Colonic mucosa (tissue), 4 donors: ENCODE results near the gene CTAG1B. TPM values are rescaled to one million over a fixed set of nuclear protein-coding genes. Genes with fewer than 3 reads are reported as not detected.
"Not testable (repeated sequence)": the region's sequence is repeated elsewhere in the genome, so short reads cannot be mapped to it uniquely, and the experiment has no call there.

Experiments used
- DNase-seq: peaks from one replicate; pipeline ENCODE4 v3.0.0-alpha.2; 2020
- H3K27ac ChIP-seq: fragments of 200-600 bp; one replicate; pipeline ENCODE4 v1.8.0; 2021
- H3K27me3 ChIP-seq: fragments of 200-600 bp; one replicate; pipeline ENCODE4 v1.8.0; 2021
- H3K36me3 ChIP-seq: fragments of 200-600 bp; one replicate; pipeline ENCODE4 v1.8.0; 2021
- H3K4me1 ChIP-seq: fragments of 200-600 bp; one replicate; pipeline ENCODE4 v1.8.0; 2021; ENCODE audit warnings: mild to moderate bottlenecking
- H3K4me3 ChIP-seq: fragments of 200-600 bp; one replicate; pipeline ENCODE4 v1.8.0; 2021
- H3K9ac ChIP-seq, 2 donors: one replicate each; pipeline ENCODE4 v1.7.0; 2013; ENCODE audit warnings: control low read depth in 2 of 2, low read depth in 2 of 2, low read length in 2 of 2
- H3K9me3 ChIP-seq: fragments of 200-600 bp; one replicate; pipeline ENCODE4 v1.8.0; 2021
- CTCF ChIP-seq: fragments of 200-600 bp; IDR thresholded peaks from one replicate; pipeline ENCODE4 v1.8.0; 2022; ENCODE audit warnings: antibody characterized with exemption, mild to moderate bottlenecking
- intact Hi-C: fragments of 100-400 bp; cut with DNase I; formaldehyde crosslinking; loops from one replicate; pipeline ENCODE4 v1.14.1; 2022
- total RNA-seq, 2 donors: library from RNA; stranded (reverse); fragmentation: NEBNext Ultra II Directional in 1 of 2; extraction: Animal tissue kit (Norgen Biotek cat#: 25700) in 1 of 2; gene quantifications; one replicate each; pipeline ENCODE4 v1.2.1, GENCODE V29; 2021
- donor health status: healthy.
- donor health status: DM: no; HTN: no; CAD: no.
- donor health status: DM: no; HTN: no; CAD: no.

The CTAG1B gene
- total RNA-seq, result not detected

GRCh38 chrX:154619182-154619581 lies at the start of gene CTAG1B:
CTAG1B (minus strand) TSS chrX:154619282; CDS start chrX:154619218, 64 bp downstream.
- intact Hi-C loops, H3K4me3 ChIP-seq, DNase-seq, H3K4me1 ChIP-seq, H3K9ac ChIP-seq, H3K27ac ChIP-seq, H3K9me3 ChIP-seq, H3K27me3 ChIP-seq, H3K36me3 ChIP-seq: not testable (repeated sequence)

- no peaks in the 10 kb centered on the region for H3K4me1 ChIP-seq
- H3K9ac ChIP-seq, result no peak overlapping the region
- no peaks in the 10 kb centered on the region for H3K9me3 ChIP-seq
- no peaks in the 10 kb centered on the region for H3K36me3 ChIP-seq
- intact Hi-C loops, result no loop called here
- no peak overlapping the region for H3K4me3 ChIP-seq
- H3K27ac ChIP-seq, result no peak overlapping the region
- TF ChIP-seq CTCF, result no peak
- no peak for DNase-seq
- H3K27me3 ChIP-seq, result no peaks in the 10 kb centered on the region
Measured at GRCh38 chrX:154661899-154662298, 42.8 kb upstream of the CTAG1B start.

- no peak overlapping the region for H3K27ac ChIP-seq
- no peaks in the 10 kb centered on the region for H3K9me3 ChIP-seq
- no peak overlapping the region for H3K9ac ChIP-seq
- no peaks in the 10 kb centered on the region for H3K27me3 ChIP-seq
- DNase-seq, result no peak
- TF ChIP-seq CTCF, result no peak
- H3K4me1 ChIP-seq, result no peaks in the 10 kb centered on the region
- intact Hi-C loops, result no loop called here
- no peaks in the 10 kb centered on the region for H3K36me3 ChIP-seq
- no peak overlapping the region for H3K4me3 ChIP-seq
Measured at GRCh38 chrX:154661170-154661569, 42.1 kb upstream of the CTAG1B start.

- DNase-seq, result no peak
- no peak for TF ChIP-seq CTCF
- H3K4me1 ChIP-seq, result no peaks in the 10 kb centered on the region
- no peak overlapping the region for H3K9ac ChIP-seq
- intact Hi-C loops, result no loop called here
- H3K27me3 ChIP-seq, result no peaks in the 10 kb centered on the region
- H3K4me3 ChIP-seq, result no peak overlapping the region
- H3K27ac ChIP-seq, result no peak overlapping the region
- H3K9me3 ChIP-seq, result no peaks in the 10 kb centered on the region
- no peaks in the 10 kb centered on the region for H3K36me3 ChIP-seq
Measured at GRCh38 chrX:154660541-154660940, 41.5 kb upstream of the CTAG1B start.

- Histone ChIP-seq H3K27me3 (no peaks in the 10 kb centered on the region), H3K9ac (no peak overlapping the region), H3K4me1 (no peaks in the 10 kb centered on the region), H3K4me3 (no peak overlapping the region), H3K36me3 (no peaks in the 10 kb centered on the region), H3K27ac (no peak overlapping the region), H3K9me3 (no peaks in the 10 kb centered on the region)
- intact Hi-C loops, result no loop called here
- no peak for TF ChIP-seq CTCF
- no peak for DNase-seq
Measured at GRCh38 chrX:154658957-154659356, 39.9 kb upstream of the CTAG1B start.

GRCh38 chrX:154658187-154658586 lies 39.1 kb upstream of the CTAG1B start:
- Histone ChIP-seq H3K36me3 (no peaks in the 10 kb centered on the region), H3K4me3 (no peak overlapping the region), H3K27me3 (no peaks in the 10 kb centered on the region), H3K9ac (no peak overlapping the region), H3K27ac (no peak overlapping the region), H3K9me3 (no peaks in the 10 kb centered on the region), H3K4me1 (no peaks in the 10 kb centered on the region)
- DNase-seq, result no peak
- intact Hi-C loops, result no loop called here
- TF ChIP-seq CTCF, result no peak
